Measurements from ENCODE around the gene PSMD12. TPM values are rescaled to one million over a fixed set of nuclear protein-coding genes. Genes with fewer than 3 reads are reported as not detected.
"Not testable (repeated sequence)": the region's sequence is repeated elsewhere in the genome, so short reads cannot be mapped to it uniquely, and the experiment has no call there.

The PSMD12 gene
- total RNA-seq, 1 experiment from 2014 or later: 59.4 TPM

- not testable (repeated sequence) for H3K9me3 ChIP-seq (replicated peaks); H3K27ac ChIP-seq; H3K4me3 ChIP-seq; H3K27me3 ChIP-seq (replicated peaks); DNase-seq (ENCODE audit: low read depth in 1 of 2, low spot score in 2 of 2); H3K4me1 ChIP-seq (replicated peaks); H3K36me3 ChIP-seq
These were observed 39.2 kb downstream of the PSMD12 start for GRCh38 chr17:67326959-67327745.

GRCh38 chr17:67326440-67326839 lies 39.9 kb downstream of the PSMD12 start:
- no peak overlapping the region for H3K27ac ChIP-seq
- no peaks in the 10 kb centered on the region for H3K4me1 ChIP-seq (replicated peaks)
- DNase-seq (ENCODE audit: low read depth in 1 of 2, low spot score in 2 of 2): no peak
- H3K4me3 ChIP-seq: no peak overlapping the region
- H3K9me3 ChIP-seq (replicated peaks): no peaks in the 10 kb centered on the region
- no peaks in the 10 kb centered on the region for H3K36me3 ChIP-seq
- H3K27me3 ChIP-seq (replicated peaks): no peaks in the 10 kb centered on the region; the same call in 1 of the 2 replicates

GRCh38 chr17:67324330-67324729 lies 42.0 kb downstream of the PSMD12 start:
- H3K4me3 ChIP-seq: no peak overlapping the region

GRCh38 chr17:67323445-67323844 lies 42.9 kb downstream of the PSMD12 start:
- no peak for DNase-seq (ENCODE audit: low read depth in 1 of 2, low spot score in 2 of 2)
- no peak overlapping the region for H3K4me3 ChIP-seq
- no peaks in the 10 kb centered on the region for H3K36me3 ChIP-seq
- H3K27me3 ChIP-seq (replicated peaks): no peaks in the 10 kb centered on the region; the same call in 1 of the 2 replicates
- no peaks in the 10 kb centered on the region for H3K4me1 ChIP-seq (replicated peaks)
- H3K27ac ChIP-seq: no peak overlapping the region
- no peaks in the 10 kb centered on the region for H3K9me3 ChIP-seq (replicated peaks)

More at GRCh38 chr17:67324330-67324729, 42.0 kb downstream of the PSMD12 start:
- Histone ChIP-seq H3K4me1 (replicated peaks) (no peaks in the 10 kb centered on the region), H3K27ac (no peak overlapping the region), H3K27me3 (replicated peaks) (no peaks in the 10 kb centered on the region; the same call in 1 of the 2 replicates), H3K9me3 (replicated peaks) (no peaks in the 10 kb centered on the region), H3K36me3 (no peaks in the 10 kb centered on the region)
- DNase-seq (ENCODE audit: low read depth in 1 of 2, low spot score in 2 of 2): no peak

- Histone ChIP-seq H3K27me3 (replicated peaks) (no peaks in the 10 kb centered on the region; the same call in 1 of the 2 replicates), H3K36me3 (no peaks in the 10 kb centered on the region), H3K4me3 (no peak overlapping the region), H3K9me3 (replicated peaks) (0 out of 2 replicates have a peak, but pooled peaks cover 2% of the 10 kb centered on the region), H3K4me1 (replicated peaks) (no peaks in the 10 kb centered on the region), H3K27ac (no peak overlapping the region)
- DNase-seq (ENCODE audit: low read depth in 1 of 2, low spot score in 2 of 2): no peak
These were observed 44.2 kb downstream of the PSMD12 start for GRCh38 chr17:67322042-67322787.

- H3K9me3 ChIP-seq (replicated peaks); H3K4me1 ChIP-seq (replicated peaks); H3K27ac ChIP-seq; H3K4me3 ChIP-seq; DNase-seq (ENCODE audit: low read depth in 1 of 2, low spot score in 2 of 2); H3K27me3 ChIP-seq (replicated peaks); H3K36me3 ChIP-seq: not testable (repeated sequence)
These were observed 44.9 kb downstream of the PSMD12 start for GRCh38 chr17:67321486-67321885.

- DNase-seq (ENCODE audit: low read depth in 1 of 2, low spot score in 2 of 2): no peak
- H3K27me3 ChIP-seq (replicated peaks): peaks cover 2% of the 10 kb centered on the region; the same call in 1 of the 2 replicates
- no peak overlapping the region for H3K27ac ChIP-seq
- H3K4me1 ChIP-seq (replicated peaks): no peaks in the 10 kb centered on the region
- H3K4me3 ChIP-seq: no peak overlapping the region
- 0 out of 2 replicates have a peak, but pooled peaks cover 2% of the 10 kb centered on the region for H3K9me3 ChIP-seq (replicated peaks)
- no peaks in the 10 kb centered on the region for H3K36me3 ChIP-seq
These were observed 49.6 kb downstream of the PSMD12 start for GRCh38 chr17:67316781-67317180.

GRCh38 chr17:67315865-67316264 lies 50.5 kb downstream of the PSMD12 start:
- Histone ChIP-seq H3K27me3 (replicated peaks) (peaks cover 2% of the 10 kb centered on the region; the same call in 1 of the 2 replicates), H3K9me3 (replicated peaks) (0 out of 2 replicates have a peak, but pooled peaks cover 2% of the 10 kb centered on the region), H3K27ac (no peak overlapping the region), H3K4me3 (no peak overlapping the region), H3K4me1 (replicated peaks) (no peaks in the 10 kb centered on the region), H3K36me3 (no peaks in the 10 kb centered on the region)
- no peak for DNase-seq (ENCODE audit: low read depth in 1 of 2, low spot score in 2 of 2)

GRCh38 chr17:67312265-67312664 lies 54.1 kb downstream of the PSMD12 start:
- H3K36me3 ChIP-seq: no peaks in the 10 kb centered on the region
- H3K4me1 ChIP-seq (replicated peaks): no peaks in the 10 kb centered on the region
- no peaks in the 10 kb centered on the region for H3K9me3 ChIP-seq (replicated peaks)
- H3K27me3 ChIP-seq (replicated peaks): peaks cover 2% of the 10 kb centered on the region; the same call in 1 of the 2 replicates
- DNase-seq (ENCODE audit: low read depth in 1 of 2, low spot score in 2 of 2): no peak
- H3K4me3 ChIP-seq: no peak overlapping the region
- no peak overlapping the region for H3K27ac ChIP-seq

GRCh38 chr17:67311575-67311974 lies 54.8 kb downstream of the PSMD12 start:
- Histone ChIP-seq H3K27me3 (replicated peaks) (0 out of 2 replicates have a peak, but pooled peaks cover 2% of the 10 kb centered on the region), H3K27ac (no peak overlapping the region), H3K9me3 (replicated peaks) (no peaks in the 10 kb centered on the region), H3K4me3 (no peak overlapping the region), H3K36me3 (no peaks in the 10 kb centered on the region), H3K4me1 (replicated peaks) (no peaks in the 10 kb centered on the region)
- DNase-seq (ENCODE audit: low read depth in 1 of 2, low spot score in 2 of 2): no peak

GRCh38 chr17:67310406-67310805 lies 56.0 kb downstream of the PSMD12 start:
- Histone ChIP-seq H3K27me3 (replicated peaks) (no peaks in the 10 kb centered on the region), H3K36me3 (no peaks in the 10 kb centered on the region), H3K4me1 (replicated peaks) (no peaks in the 10 kb centered on the region), H3K27ac (no peak overlapping the region), H3K4me3 (no peak overlapping the region), H3K9me3 (replicated peaks) (no peaks in the 10 kb centered on the region)
- no peak for DNase-seq (ENCODE audit: low read depth in 1 of 2, low spot score in 2 of 2)

GRCh38 chr17:67305446-67306235 lies 60.7 kb downstream of the PSMD12 start:
- not testable (repeated sequence) for H3K4me1 ChIP-seq (replicated peaks); H3K9me3 ChIP-seq (replicated peaks); H3K4me3 ChIP-seq; H3K27me3 ChIP-seq (replicated peaks); H3K27ac ChIP-seq; DNase-seq (ENCODE audit: low read depth in 1 of 2, low spot score in 2 of 2); H3K36me3 ChIP-seq

- H3K9me3 ChIP-seq (replicated peaks): no peaks in the 10 kb centered on the region
- no peaks in the 10 kb centered on the region for H3K36me3 ChIP-seq
- DNase-seq (ENCODE audit: low read depth in 1 of 2, low spot score in 2 of 2): no peak
These were observed 68.9 kb downstream of the PSMD12 start for GRCh38 chr17:67297454-67297960.

More at GRCh38 chr17:67297454-67297960, 68.9 kb downstream of the PSMD12 start:
- H3K4me1 ChIP-seq (replicated peaks): no peaks in the 10 kb centered on the region
- no peak overlapping the region for H3K4me3 ChIP-seq
- no peak overlapping the region for H3K27ac ChIP-seq
- no peaks in the 10 kb centered on the region for H3K27me3 ChIP-seq (replicated peaks)

Data from SJSA1 (cell line).